Activated T-helper 1 cell treated with anti-CD3 and anti-CD28 coated beads, Interleukin-12 subunit alpha, Interleukin-12 subunit beta, Interleukin-2, Interleukin-4 antibody, amounts not matched to agents 30 ng/mL and 10 ng/mL and 1 ng/mL, durations not matched to agents 14 hours and 24 hours and 36 hours (primary cell): ENCODE data around the gene LRP2. TPM values are rescaled to one million over a fixed set of nuclear protein-coding genes. Genes with fewer than 3 reads are reported as not detected.
A peak's percentile ranks its signal among the peaks of the same experiment; 100 is the strongest.
"Not testable (repeated sequence)": the region's sequence is repeated elsewhere in the genome, so short reads cannot be mapped to it uniquely, and the experiment has no call there.

ENCODE experiments used
- DNase-seq: peaks from one replicate; pipeline ENCODE4 v3.0.0; 2021; ENCODE audit warnings: low spot score
- H3K27ac Mint-ChIP-seq: one replicate; pipeline ENCODE4 v1.8.0; 2021; ENCODE audit warnings: mild to moderate bottlenecking, mixed read lengths
- H3K27me3 Mint-ChIP-seq: one replicate; pipeline ENCODE4 v1.8.0; 2022; ENCODE audit warnings: mild to moderate bottlenecking, moderate library complexity, mixed read lengths; ENCODE audit not compliant: insufficient read depth
- H3K36me3 Mint-ChIP-seq: one replicate; pipeline ENCODE4 v1.8.0; 2021; ENCODE audit warnings: low read depth, mixed read lengths
- H3K4me1 Mint-ChIP-seq: one replicate; pipeline ENCODE4 v1.8.0; 2021; ENCODE audit warnings: low read depth, mixed read lengths
- H3K4me3 Mint-ChIP-seq: one replicate; pipeline ENCODE4 v1.8.0; 2021; ENCODE audit warnings: mild to moderate bottlenecking, moderate library complexity, mixed read lengths
- H3K9me3 Mint-ChIP-seq: one replicate; pipeline ENCODE4 v1.8.0; 2021; ENCODE audit warnings: mixed read lengths
- intact Hi-C: fragments of 100-400 bp; cut with micrococcal nuclease; formaldehyde crosslinking; loops from one replicate; pipeline ENCODE4 v1.15.1; 2024
- total RNA-seq: library from RNA; stranded (reverse); gene quantifications from 2 replicates; pipeline ENCODE4 v1.2.3, GENCODE V29; 2022

The LRP2 gene
- total RNA-seq, 1 donor from 2014 or later, result 0.05 TPM

- no peak overlapping the region for H3K4me3 Mint-ChIP-seq
- intact Hi-C loops, result no loop called here
- no peak overlapping the region for H3K27ac Mint-ChIP-seq
Measured at GRCh38 chr2:169162613-169163012, 199.7 kb downstream of the LRP2 start.

GRCh38 chr2:169160926-169161481 lies 201.3 kb downstream of the LRP2 start:
- intact Hi-C loops, result no loop called here
- Mint-ChIP-seq H3K4me1 (no peaks in the 10 kb centered on the region), H3K36me3 (no peaks in the 10 kb centered on the region), H3K4me3 (no peak overlapping the region), H3K27me3 (peaks cover 21% of the 10 kb centered on the region), H3K27ac (no peak overlapping the region), H3K9me3 (no peaks in the 10 kb centered on the region)
- DNase-seq, result no peak

More at GRCh38 chr2:169162613-169163012, 199.7 kb downstream of the LRP2 start:
- no peaks in the 10 kb centered on the region for H3K4me1 Mint-ChIP-seq
- H3K36me3 Mint-ChIP-seq, result no peaks in the 10 kb centered on the region
- H3K9me3 Mint-ChIP-seq, result no peaks in the 10 kb centered on the region
- no peak for DNase-seq
- H3K27me3 Mint-ChIP-seq, result peaks cover 26% of the 10 kb centered on the region

- Mint-ChIP-seq H3K27me3 (peaks cover 13% of the 10 kb centered on the region), H3K27ac (no peak overlapping the region), H3K4me3 (no peak overlapping the region), H3K4me1 (no peaks in the 10 kb centered on the region), H3K9me3 (no peaks in the 10 kb centered on the region), H3K36me3 (no peaks in the 10 kb centered on the region)
- intact Hi-C loops, result no loop called here
- no peak for DNase-seq
Measured at GRCh38 chr2:169159686-169160085, 202.6 kb downstream of the LRP2 start.

- no peak overlapping the region for H3K4me3 Mint-ChIP-seq
- intact Hi-C loops, result no loop called here
- H3K36me3 Mint-ChIP-seq, result no peaks in the 10 kb centered on the region
- peaks cover 13% of the 10 kb centered on the region for H3K27me3 Mint-ChIP-seq
- H3K27ac Mint-ChIP-seq, result no peak overlapping the region
- H3K4me1 Mint-ChIP-seq, result no peaks in the 10 kb centered on the region
- no peaks in the 10 kb centered on the region for H3K9me3 Mint-ChIP-seq
- DNase-seq, result no peak
Measured at GRCh38 chr2:169158874-169159273, 203.5 kb downstream of the LRP2 start.

- Mint-ChIP-seq H3K9me3 (no peaks in the 10 kb centered on the region), H3K36me3 (no peaks in the 10 kb centered on the region), H3K27ac (no peak overlapping the region), H3K4me1 (no peaks in the 10 kb centered on the region), H3K4me3 (no peak overlapping the region), H3K27me3 (peaks cover 4% of the 10 kb centered on the region)
- DNase-seq, result no peak
- intact Hi-C loops, result loop anchor here (10.0 kb wide), 1 partner anchor 249 kb away; no protein-coding TSS in a partner anchor
Measured at GRCh38 chr2:169146220-169146619, 216.1 kb downstream of the LRP2 start.

GRCh38 chr2:169143998-169144397 lies 218.3 kb downstream of the LRP2 start:
- no peak overlapping the region for H3K27ac Mint-ChIP-seq
- no peaks in the 10 kb centered on the region for H3K36me3 Mint-ChIP-seq
- peaks cover 4% of the 10 kb centered on the region for H3K27me3 Mint-ChIP-seq
- no peak overlapping the region for H3K4me3 Mint-ChIP-seq
- intact Hi-C loops, result loop anchor here (10.0 kb wide), 1 partner anchor 251 kb away; no protein-coding TSS in a partner anchor
- H3K9me3 Mint-ChIP-seq, result no peaks in the 10 kb centered on the region
- no peaks in the 10 kb centered on the region for H3K4me1 Mint-ChIP-seq
- DNase-seq, result no peak

GRCh38 chr2:169141713-169142352 lies 220.5 kb downstream of the LRP2 start:
- no peaks in the 10 kb centered on the region for H3K36me3 Mint-ChIP-seq
- H3K27me3 Mint-ChIP-seq, result peaks cover 5% of the 10 kb centered on the region
- H3K4me1 Mint-ChIP-seq, result no peaks in the 10 kb centered on the region
- intact Hi-C loops, result loop anchor here (1.0 to 10.0 kb wide), 3 partner anchors 33 to 253 kb away; no protein-coding TSS in a partner anchor
- no peak overlapping the region for H3K27ac Mint-ChIP-seq
- H3K9me3 Mint-ChIP-seq, result no peaks in the 10 kb centered on the region
- DNase-seq, result peak; percentile 30
- no peak overlapping the region for H3K4me3 Mint-ChIP-seq

- Mint-ChIP-seq H3K27me3 (peaks cover 5% of the 10 kb centered on the region), H3K4me3 (no peak overlapping the region), H3K4me1 (no peaks in the 10 kb centered on the region), H3K36me3 (no peaks in the 10 kb centered on the region), H3K9me3 (no peaks in the 10 kb centered on the region), H3K27ac (no peak overlapping the region)
- intact Hi-C loops, result loop anchor here (10.0 kb wide), 1 partner anchor 255 kb away; no protein-coding TSS in a partner anchor
- DNase-seq, result no peak
Measured at GRCh38 chr2:169139993-169140767, 222.2 kb downstream of the LRP2 start.

- peaks cover 5% of the 10 kb centered on the region for H3K27me3 Mint-ChIP-seq
- H3K27ac Mint-ChIP-seq, result no peak overlapping the region
- H3K4me1 Mint-ChIP-seq, result no peaks in the 10 kb centered on the region
- no peaks in the 10 kb centered on the region for H3K36me3 Mint-ChIP-seq
- intact Hi-C loops, result no loop called here
- H3K4me3 Mint-ChIP-seq, result no peak overlapping the region
- H3K9me3 Mint-ChIP-seq, result no peaks in the 10 kb centered on the region
- DNase-seq, result no peak
Measured at GRCh38 chr2:169139145-169139544, 223.2 kb downstream of the LRP2 start.

- H3K27ac Mint-ChIP-seq, result no peak overlapping the region
- H3K36me3 Mint-ChIP-seq, result no peaks in the 10 kb centered on the region
- no peak overlapping the region for H3K4me3 Mint-ChIP-seq
- intact Hi-C loops, result no loop called here
- H3K9me3 Mint-ChIP-seq, result no peaks in the 10 kb centered on the region
- no peak for DNase-seq
- no peaks in the 10 kb centered on the region for H3K4me1 Mint-ChIP-seq
- H3K27me3 Mint-ChIP-seq, result peaks cover 5% of the 10 kb centered on the region
Measured at GRCh38 chr2:169137924-169138323, 224.4 kb downstream of the LRP2 start.

GRCh38 chr2:169136885-169137534 lies 225.3 kb downstream of the LRP2 start:
- H3K27ac Mint-ChIP-seq, result no peak overlapping the region
- H3K9me3 Mint-ChIP-seq, result no peaks in the 10 kb centered on the region
- peaks cover 5% of the 10 kb centered on the region for H3K27me3 Mint-ChIP-seq
- H3K36me3 Mint-ChIP-seq, result no peaks in the 10 kb centered on the region
- DNase-seq, result no peak
- no peaks in the 10 kb centered on the region for H3K4me1 Mint-ChIP-seq
- no peak overlapping the region for H3K4me3 Mint-ChIP-seq
- intact Hi-C loops, result no loop called here

GRCh38 chr2:169136428-169136827 lies 225.9 kb downstream of the LRP2 start:
- DNase-seq, H3K4me1 Mint-ChIP-seq, H3K27ac Mint-ChIP-seq, H3K36me3 Mint-ChIP-seq, intact Hi-C loops, H3K27me3 Mint-ChIP-seq, H3K9me3 Mint-ChIP-seq, H3K4me3 Mint-ChIP-seq: not testable (repeated sequence)

GRCh38 chr2:169134272-169134671 lies 228.1 kb downstream of the LRP2 start:
- H3K27me3 Mint-ChIP-seq, DNase-seq, H3K27ac Mint-ChIP-seq, H3K4me1 Mint-ChIP-seq, H3K9me3 Mint-ChIP-seq, H3K36me3 Mint-ChIP-seq, H3K4me3 Mint-ChIP-seq, intact Hi-C loops: not testable (repeated sequence)
